ENCODE measurements around the gene FAM13A. TPM values are rescaled to one million over a fixed set of nuclear protein-coding genes. Genes with fewer than 3 reads are reported as not detected.
A peak's percentile ranks its signal among the peaks of the same experiment; 100 is the strongest.

The FAM13A gene
- total RNA-seq, 1 donor from 2014 or later = 4.5 TPM

DNA sequence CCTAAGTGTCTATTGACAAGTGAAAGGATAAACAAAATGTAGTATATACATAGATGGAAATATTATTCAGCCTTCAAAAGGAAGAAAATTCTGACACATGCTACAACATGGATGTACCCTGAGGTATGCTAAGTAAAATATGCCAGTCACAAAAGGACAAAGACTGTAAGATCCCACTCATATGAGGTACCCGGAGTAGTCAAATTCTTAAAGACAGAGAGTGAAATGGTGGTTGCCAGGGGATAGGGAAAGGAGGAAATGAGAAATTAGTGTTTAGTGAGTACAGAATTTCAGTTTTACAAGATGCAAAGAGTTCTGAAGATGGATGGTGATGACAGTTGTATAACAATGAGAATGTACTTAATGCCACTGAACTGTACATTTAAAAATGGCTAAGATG, 257.1 kb downstream of the FAM13A start:
- Mint-ChIP-seq H3K36me3 (ENCODE audit: low read depth) (no peaks in the 10 kb centered on the region), H3K9me3 (no peaks in the 10 kb centered on the region), H3K4me1 (ENCODE audit: low read depth) (peaks cover 10% of the 10 kb centered on the region), H3K27me3 (ENCODE audit: low read depth) (peaks cover 41% of the 10 kb centered on the region), H3K27ac (no peak overlapping the region), H3K4me3 (ENCODE audit: low read depth) (no peak overlapping the region)
- DNase-seq (ENCODE audit: low spot score) = no peak
- intact Hi-C loops (cut with micrococcal nuclease) = loop anchor here (10.0 kb wide), 2 partner anchors 415 to 495 kb away; no protein-coding TSS in a partner anchor

DNA sequence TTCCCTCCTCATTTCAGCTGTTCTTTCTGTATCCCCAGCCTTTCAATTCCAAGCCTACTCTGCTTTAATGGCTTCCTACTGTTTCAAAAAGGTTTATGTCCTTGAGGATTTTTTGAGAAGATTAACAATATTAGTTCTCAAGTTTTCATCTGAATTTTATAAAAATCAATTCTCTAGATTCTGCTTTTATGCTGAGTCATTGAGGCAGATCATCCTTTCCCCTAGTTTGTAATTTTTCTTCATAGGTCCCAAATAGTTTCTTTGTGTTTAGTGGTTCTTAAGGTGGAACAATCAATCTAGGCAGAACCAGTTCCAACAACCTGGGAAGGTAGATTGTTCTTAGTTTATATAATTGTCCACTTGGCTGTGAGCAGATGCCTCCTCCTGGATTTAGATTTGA, 259.3 kb downstream of the FAM13A start:
- intact Hi-C loops (cut with micrococcal nuclease) = no loop called here
- Mint-ChIP-seq H3K36me3 (ENCODE audit: low read depth) (no peaks in the 10 kb centered on the region), H3K9me3 (no peaks in the 10 kb centered on the region), H3K27me3 (ENCODE audit: low read depth) (peaks cover 35% of the 10 kb centered on the region), H3K27ac (no peak overlapping the region), H3K4me1 (ENCODE audit: low read depth) (peaks cover 5% of the 10 kb centered on the region), H3K4me3 (ENCODE audit: low read depth) (no peak overlapping the region)
- no peak for DNase-seq (ENCODE audit: low spot score)

DNA sequence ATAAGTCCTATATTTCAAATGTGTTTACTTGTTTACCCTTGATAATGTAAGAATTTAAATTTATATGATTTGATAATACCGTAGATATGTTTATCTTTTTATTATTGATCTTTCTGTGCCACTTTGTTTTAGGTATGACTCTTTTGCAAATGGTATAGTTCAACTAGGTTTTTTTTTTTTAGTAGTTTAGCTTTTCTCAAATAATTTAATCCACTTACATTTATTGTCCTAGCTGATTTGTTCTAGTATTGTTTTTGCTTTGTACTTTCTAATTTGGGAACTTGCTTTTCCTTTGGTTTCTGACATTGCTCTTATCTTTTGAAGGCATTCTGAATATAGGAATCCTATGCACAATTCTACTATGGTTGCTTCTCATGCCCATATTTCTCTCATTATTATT, 260.4 kb downstream of the FAM13A start:
- no peaks in the 10 kb centered on the region for H3K36me3 Mint-ChIP-seq (ENCODE audit: low read depth)
- no peak for DNase-seq (ENCODE audit: low spot score)
- H3K4me1 Mint-ChIP-seq (ENCODE audit: low read depth) = peaks cover 7% of the 10 kb centered on the region
- H3K4me3 Mint-ChIP-seq (ENCODE audit: low read depth) = no peak overlapping the region
- no peak overlapping the region for H3K27ac Mint-ChIP-seq
- no peaks in the 10 kb centered on the region for H3K9me3 Mint-ChIP-seq
- intact Hi-C loops (cut with micrococcal nuclease) = no loop called here
- peaks cover 32% of the 10 kb centered on the region for H3K27me3 Mint-ChIP-seq (ENCODE audit: low read depth)

DNA sequence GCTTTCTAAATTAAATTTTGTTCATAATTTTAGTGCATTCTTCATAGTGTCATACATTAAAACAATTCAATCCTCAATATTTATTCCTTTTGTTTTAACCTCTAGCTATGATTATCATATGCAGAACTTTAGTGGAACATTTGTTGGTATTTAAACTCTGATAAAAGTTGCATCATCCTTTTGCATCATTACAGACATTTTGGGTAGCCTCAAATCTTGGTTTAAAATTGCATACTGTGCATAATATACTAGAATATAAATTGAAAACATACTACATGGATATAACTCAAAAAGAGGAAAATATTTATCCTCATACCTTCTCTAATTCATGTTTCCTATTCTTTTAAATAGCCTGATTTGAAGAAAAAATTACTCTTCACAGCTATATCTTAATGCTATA, 262.0 kb downstream of the FAM13A start:
- Mint-ChIP-seq H3K27ac (no peak overlapping the region), H3K4me1 (ENCODE audit: low read depth) (peaks cover 7% of the 10 kb centered on the region), H3K27me3 (ENCODE audit: low read depth) (peaks cover 33% of the 10 kb centered on the region), H3K9me3 (no peaks in the 10 kb centered on the region), H3K4me3 (ENCODE audit: low read depth) (no peak overlapping the region), H3K36me3 (ENCODE audit: low read depth) (no peaks in the 10 kb centered on the region)
- intact Hi-C loops (cut with micrococcal nuclease) = loop anchor here (5.0 kb wide), 1 partner anchor 258 kb away; no protein-coding TSS in a partner anchor
- no peak for DNase-seq (ENCODE audit: low spot score)

DNA sequence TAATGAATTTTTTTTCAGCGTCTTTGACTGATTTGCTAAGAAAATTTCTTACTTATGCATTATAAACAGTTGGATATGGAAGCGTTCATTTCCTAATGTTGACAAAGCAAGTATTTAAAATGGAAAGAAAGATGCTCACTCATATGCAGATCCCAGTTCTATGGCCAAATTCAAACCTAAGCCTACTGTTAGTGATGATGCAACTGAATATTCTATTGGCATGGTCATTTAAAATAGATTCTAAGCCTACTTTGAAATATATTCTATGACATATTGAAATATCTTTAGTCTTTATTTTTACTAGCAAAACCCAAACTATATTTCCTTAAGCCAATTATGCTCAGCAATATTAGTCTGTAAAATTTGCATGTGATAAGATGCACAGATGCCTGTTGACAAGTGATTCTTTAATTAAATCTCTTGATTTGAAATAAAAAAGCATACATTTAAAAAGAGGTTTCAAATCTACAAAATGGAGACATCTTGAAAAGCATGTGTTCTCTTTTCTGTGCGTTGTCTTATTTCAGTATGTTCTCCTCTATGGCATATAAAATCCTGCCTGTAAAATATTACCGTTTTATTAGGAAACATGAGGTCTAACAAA, 262.8 kb downstream of the FAM13A start:
- Mint-ChIP-seq H3K36me3 (ENCODE audit: low read depth) (no peaks in the 10 kb centered on the region), H3K4me3 (ENCODE audit: low read depth) (no peak overlapping the region), H3K27ac (no peak overlapping the region), H3K4me1 (ENCODE audit: low read depth) (peaks cover 7% of the 10 kb centered on the region), H3K27me3 (ENCODE audit: low read depth) (peaks cover 29% of the 10 kb centered on the region), H3K9me3 (no peaks in the 10 kb centered on the region)
- DNase-seq (ENCODE audit: low spot score) = no peak
- intact Hi-C loops (cut with micrococcal nuclease) = loop anchor here (5.0 kb wide), 1 partner anchor 257 kb away; no protein-coding TSS in a partner anchor

DNA sequence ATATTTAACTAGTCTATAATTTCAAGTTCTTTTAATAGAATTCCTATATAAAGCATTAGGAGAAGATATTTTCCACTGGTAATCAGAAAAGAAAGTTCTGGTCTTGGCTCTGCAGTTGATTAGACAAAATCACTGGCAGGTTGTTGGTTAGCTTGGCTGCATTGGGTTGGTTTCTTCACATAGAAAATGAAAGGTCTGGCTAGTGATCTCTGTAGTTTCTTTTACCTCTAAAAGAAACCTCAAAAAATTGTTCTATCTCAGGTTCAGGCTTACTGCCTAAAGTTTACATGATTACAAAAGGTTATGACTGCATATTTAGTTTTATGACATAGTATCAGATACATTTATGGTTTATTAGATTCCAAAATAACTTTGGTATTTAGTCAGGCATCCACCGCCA, 263.5 kb downstream of the FAM13A start:
- Mint-ChIP-seq H3K27me3 (ENCODE audit: low read depth) (peaks cover 27% of the 10 kb centered on the region), H3K9me3 (no peaks in the 10 kb centered on the region), H3K27ac (no peak overlapping the region), H3K4me3 (ENCODE audit: low read depth) (no peak overlapping the region), H3K4me1 (ENCODE audit: low read depth) (peaks cover 7% of the 10 kb centered on the region), H3K36me3 (ENCODE audit: low read depth) (no peaks in the 10 kb centered on the region)
- intact Hi-C loops (cut with micrococcal nuclease) = loop anchor here (2.0 to 5.0 kb wide), 2 partner anchors 29 to 256 kb away; no protein-coding TSS in a partner anchor
- no peak for DNase-seq (ENCODE audit: low spot score)

DNA sequence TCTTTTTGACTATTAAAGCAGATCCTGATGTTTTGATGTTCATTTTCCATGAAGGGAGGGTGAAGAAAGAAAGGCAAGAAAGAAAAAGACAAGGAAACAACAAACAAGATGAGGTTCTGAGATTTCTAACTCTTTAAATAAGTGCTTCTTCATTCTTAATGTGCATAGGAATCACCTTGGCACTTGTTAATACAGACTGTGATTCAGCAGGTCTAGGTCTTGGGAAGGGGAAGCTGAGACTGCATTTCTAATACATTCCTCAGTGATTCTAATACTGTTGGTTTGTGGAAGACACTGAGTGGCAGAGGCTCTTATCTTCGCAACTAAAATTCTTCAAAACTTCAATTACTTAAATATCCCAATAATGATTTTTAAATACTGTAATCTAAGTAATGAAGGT, 264.2 kb downstream of the FAM13A start:
- Mint-ChIP-seq H3K4me3 (ENCODE audit: low read depth) (no peak overlapping the region), H3K9me3 (no peaks in the 10 kb centered on the region), H3K36me3 (ENCODE audit: low read depth) (no peaks in the 10 kb centered on the region), H3K27me3 (ENCODE audit: low read depth) (peaks cover 20% of the 10 kb centered on the region), H3K4me1 (ENCODE audit: low read depth) (peaks cover 7% of the 10 kb centered on the region), H3K27ac (no peak overlapping the region)
- DNase-seq (ENCODE audit: low spot score) = no peak
- intact Hi-C loops (cut with micrococcal nuclease) = loop anchor here (1.0 to 5.0 kb wide), 3 partner anchors 10 to 256 kb away; no protein-coding TSS in a partner anchor

DNA sequence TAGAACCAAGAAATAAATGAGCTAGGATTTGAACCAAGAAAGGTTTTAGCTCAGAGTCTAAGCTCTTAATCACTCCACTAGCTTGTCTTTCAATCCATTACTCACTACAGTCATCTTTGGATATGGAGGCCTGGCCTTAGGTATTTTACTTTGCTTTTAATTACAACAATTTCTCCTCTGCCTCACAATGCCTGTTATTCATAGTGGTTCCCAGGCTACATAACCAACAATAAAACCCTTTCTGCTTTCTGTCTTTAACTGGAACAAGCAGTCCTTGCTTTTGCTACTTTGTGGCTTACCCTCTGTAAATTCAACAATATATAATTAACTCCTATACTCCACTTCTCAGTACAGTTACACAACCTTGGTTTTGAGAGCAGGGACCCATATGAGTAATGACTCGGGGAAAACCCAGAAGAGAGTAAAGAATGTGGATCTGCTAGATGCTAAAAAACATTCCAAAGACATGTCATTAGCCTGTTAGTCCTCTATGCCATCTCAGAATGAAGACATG, 264.7 kb downstream of the FAM13A start:
- no peaks in the 10 kb centered on the region for H3K36me3 Mint-ChIP-seq (ENCODE audit: low read depth)
- no peak for DNase-seq (ENCODE audit: low spot score)
- peak overlapping the region; percentile 47 for H3K27ac Mint-ChIP-seq
- H3K4me3 Mint-ChIP-seq (ENCODE audit: low read depth) = no peak overlapping the region
- no peaks in the 10 kb centered on the region for H3K9me3 Mint-ChIP-seq
- H3K4me1 Mint-ChIP-seq (ENCODE audit: low read depth) = peaks cover 7% of the 10 kb centered on the region
- intact Hi-C loops (cut with micrococcal nuclease) = loop anchor here (1.0 to 5.0 kb wide), 3 partner anchors 11 to 255 kb away; no protein-coding TSS in a partner anchor
- peaks cover 16% of the 10 kb centered on the region for H3K27me3 Mint-ChIP-seq (ENCODE audit: low read depth)

DNA sequence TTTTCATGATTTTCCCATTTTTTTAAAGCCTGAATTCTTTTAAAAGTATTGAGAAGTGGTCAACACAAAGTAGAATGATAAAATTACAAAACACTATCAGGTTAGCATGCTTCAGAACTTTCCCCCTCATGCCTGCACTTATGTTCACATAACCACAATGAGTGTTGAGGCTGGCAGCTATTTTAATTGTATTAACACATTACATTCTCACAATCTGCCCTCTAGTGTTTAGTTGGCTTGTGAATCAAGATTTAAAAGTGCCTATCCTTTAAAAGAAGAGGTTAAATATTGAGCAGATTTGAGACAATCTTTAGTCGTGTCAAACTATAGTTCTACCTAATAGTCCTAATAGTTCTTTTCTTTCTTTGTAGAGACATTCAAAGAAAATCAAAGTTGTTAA, 265.7 kb downstream of the FAM13A start:
- H3K4me1 Mint-ChIP-seq (ENCODE audit: low read depth) = peaks cover 7% of the 10 kb centered on the region
- no peak for DNase-seq (ENCODE audit: low spot score)
- peaks cover 14% of the 10 kb centered on the region for H3K27me3 Mint-ChIP-seq (ENCODE audit: low read depth)
- H3K9me3 Mint-ChIP-seq = no peaks in the 10 kb centered on the region
- intact Hi-C loops (cut with micrococcal nuclease) = loop anchor here (5.0 kb wide), 1 partner anchor 254 kb away; no protein-coding TSS in a partner anchor
- H3K4me3 Mint-ChIP-seq (ENCODE audit: low read depth) = no peak overlapping the region
- no peaks in the 10 kb centered on the region for H3K36me3 Mint-ChIP-seq (ENCODE audit: low read depth)
- no peak overlapping the region for H3K27ac Mint-ChIP-seq

DNA sequence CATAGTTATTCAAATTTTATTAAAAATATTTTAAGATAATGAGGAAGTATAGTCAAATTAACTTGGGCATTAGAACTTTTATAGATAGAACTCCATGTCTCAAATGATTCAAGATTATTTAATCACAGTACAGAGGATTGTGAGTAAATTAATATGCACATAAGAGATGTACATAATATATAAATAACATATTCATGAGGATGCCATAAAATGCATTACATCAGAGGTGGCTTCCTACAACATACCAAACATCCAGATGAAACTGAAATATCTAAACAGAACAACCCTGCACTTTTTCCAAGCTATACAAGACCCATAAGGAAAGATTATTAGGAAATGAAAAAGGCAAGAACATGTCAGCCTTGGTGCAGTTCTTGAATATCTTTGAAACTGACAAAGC, 268.1 kb downstream of the FAM13A start:
- no peak for DNase-seq (ENCODE audit: low spot score)
- Mint-ChIP-seq H3K9me3 (no peaks in the 10 kb centered on the region), H3K27me3 (ENCODE audit: low read depth) (peaks cover 12% of the 10 kb centered on the region), H3K27ac (no peak overlapping the region), H3K4me1 (ENCODE audit: low read depth) (peaks cover 7% of the 10 kb centered on the region), H3K36me3 (ENCODE audit: low read depth) (peaks cover 3% of the 10 kb centered on the region), H3K4me3 (ENCODE audit: low read depth) (no peak overlapping the region)
- intact Hi-C loops (cut with micrococcal nuclease) = no loop called here

DNA sequence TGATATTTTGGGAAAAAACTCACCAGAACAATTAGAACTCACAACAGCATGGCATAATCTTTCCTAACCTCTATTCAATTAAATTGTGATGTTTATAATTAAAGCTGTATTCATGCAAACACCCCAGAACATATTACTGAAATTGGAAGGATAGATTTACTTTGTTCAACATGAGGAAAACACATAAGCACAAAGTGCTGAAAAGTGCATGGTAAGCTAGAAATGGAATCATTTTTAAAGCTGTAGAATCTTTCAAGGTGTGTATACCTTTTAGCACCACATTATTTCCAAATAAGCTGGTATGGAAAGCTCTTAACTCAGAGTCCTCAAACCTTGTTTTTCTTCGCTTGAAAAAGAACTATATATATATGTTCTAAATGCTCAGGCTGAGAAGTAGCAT, 268.6 kb downstream of the FAM13A start:
- Mint-ChIP-seq H3K4me3 (ENCODE audit: low read depth) (no peak overlapping the region), H3K27ac (no peak overlapping the region), H3K4me1 (ENCODE audit: low read depth) (peaks cover 5% of the 10 kb centered on the region), H3K27me3 (ENCODE audit: low read depth) (peaks cover 12% of the 10 kb centered on the region), H3K36me3 (ENCODE audit: low read depth) (peaks cover 3% of the 10 kb centered on the region), H3K9me3 (no peaks in the 10 kb centered on the region)
- DNase-seq (ENCODE audit: low spot score) = no peak
- intact Hi-C loops (cut with micrococcal nuclease) = no loop called here

DNA sequence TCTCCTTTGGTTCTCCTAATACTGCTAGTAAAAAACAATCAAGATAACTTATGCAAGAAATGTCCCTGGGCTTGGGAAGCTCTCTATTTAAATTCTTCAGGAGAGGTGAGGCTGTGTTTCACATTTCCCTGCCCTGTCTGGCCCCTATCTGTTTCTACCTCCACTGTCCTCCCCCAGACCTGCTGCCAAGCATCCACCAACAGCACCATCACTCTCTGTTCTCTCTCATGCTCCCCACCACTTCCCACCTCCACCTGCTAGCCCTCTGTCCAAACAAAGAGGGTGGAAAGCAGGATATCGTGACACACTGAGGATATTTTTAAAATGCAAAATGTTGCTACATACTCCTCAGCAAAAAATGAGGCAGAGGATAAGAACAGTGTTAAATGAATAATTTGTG, 271.0 kb downstream of the FAM13A start:
- Mint-ChIP-seq H3K4me1 (ENCODE audit: low read depth) (no peaks in the 10 kb centered on the region), H3K9me3 (no peaks in the 10 kb centered on the region), H3K36me3 (ENCODE audit: low read depth) (peaks cover 3% of the 10 kb centered on the region), H3K27me3 (ENCODE audit: low read depth) (peaks cover 8% of the 10 kb centered on the region), H3K27ac (no peak overlapping the region), H3K4me3 (ENCODE audit: low read depth) (no peak overlapping the region)
- intact Hi-C loops (cut with micrococcal nuclease) = no loop called here
- DNase-seq (ENCODE audit: low spot score) = no peak

DNA sequence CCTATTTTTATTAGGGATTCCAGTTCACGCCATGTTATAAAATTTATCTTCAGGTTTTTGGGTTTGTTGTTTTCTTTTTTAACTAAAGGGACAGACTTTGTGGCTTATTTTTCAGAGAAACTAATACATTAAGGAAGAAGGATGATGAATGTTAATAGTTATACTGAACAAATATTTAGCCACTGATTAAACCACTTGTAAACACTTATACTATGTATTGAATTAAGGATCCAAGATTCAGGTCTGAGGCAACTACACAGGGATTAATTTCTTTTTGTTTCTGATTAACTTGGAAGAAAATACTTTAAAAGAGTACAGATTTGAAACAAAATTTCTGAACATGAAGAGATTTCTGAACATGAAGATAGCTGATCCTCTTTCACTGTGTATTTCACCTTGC, 276.6 kb downstream of the FAM13A start:
- no peaks in the 10 kb centered on the region for H3K27me3 Mint-ChIP-seq (ENCODE audit: low read depth)
- H3K4me1 Mint-ChIP-seq (ENCODE audit: low read depth) = no peaks in the 10 kb centered on the region
- H3K9me3 Mint-ChIP-seq = no peaks in the 10 kb centered on the region
- no peak for DNase-seq (ENCODE audit: low spot score)
- H3K36me3 Mint-ChIP-seq (ENCODE audit: low read depth) = peaks cover 2% of the 10 kb centered on the region
- H3K27ac Mint-ChIP-seq = no peak overlapping the region
- intact Hi-C loops (cut with micrococcal nuclease) = no loop called here
- no peak overlapping the region for H3K4me3 Mint-ChIP-seq (ENCODE audit: low read depth)

All from activated T-helper 2 cell treated with anti-CD3 and anti-CD28 coated beads, Interferon-gamma antibody, Interleukin-2, Interleukin-4, amounts not matched to agents 10 μg/mL and 5 μg/mL and 100 μg/mL, durations not matched to agents 14 hours and 24 hours and 36 hours (primary cell).